Fibroblast of pulmonary artery (primary cell): ENCODE data around the gene FBXO48.

Source experiments
- DNase-seq: peaks from one replicate; pipeline ENCODE4 v3.0.0-alpha.2; 2010; ENCODE audit warnings: low read depth
- H3K4me3 ChIP-seq: replicated peaks from 2 replicates; pipeline ENCODE4 v1.5.1; 2011; ENCODE audit warnings: low read depth, mild to moderate bottlenecking, control low read depth, low read length, moderate library complexity
- CTCF ChIP-seq: IDR thresholded peaks from 2 replicates; pipeline ENCODE4 v1.5.1; 2011; ENCODE audit warnings: mild to moderate bottlenecking, control low read depth, low read length, inconsistent platforms; ENCODE audit errors: missing control alignments

FBXO48 gene, protein sequence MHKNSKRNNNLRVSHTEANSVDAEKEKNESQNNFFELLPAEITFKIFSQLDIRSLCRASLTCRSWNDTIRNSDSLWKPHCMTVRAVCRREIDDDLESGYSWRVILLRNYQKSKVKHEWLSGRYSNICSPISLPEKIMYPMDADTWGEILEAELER

GRCh38 chr2:68467077-68467960, at the start of gene FBXO48, which contains the start of gene APLF:
TSS of gene FBXO48 (minus strand) at chr2:68467294. CDS start at chr2:68465145, 2,149 bp downstream.
TSS of gene APLF (plus strand) at chr2:68467585. CDS start at chr2:68467732, 147 bp downstream.
- no peak for TF ChIP-seq CTCF
- peak within 1 kb of the TSS; percentile 95 for H3K4me3 ChIP-seq
- peak; percentile 99 for DNase-seq

- TF ChIP-seq CTCF, result no peak
- no peak for DNase-seq
- no peak overlapping the region for H3K4me3 ChIP-seq
These were observed 49.2 kb upstream of the FBXO48 start for GRCh38 chr2:68516051-68516955.

DNA sequence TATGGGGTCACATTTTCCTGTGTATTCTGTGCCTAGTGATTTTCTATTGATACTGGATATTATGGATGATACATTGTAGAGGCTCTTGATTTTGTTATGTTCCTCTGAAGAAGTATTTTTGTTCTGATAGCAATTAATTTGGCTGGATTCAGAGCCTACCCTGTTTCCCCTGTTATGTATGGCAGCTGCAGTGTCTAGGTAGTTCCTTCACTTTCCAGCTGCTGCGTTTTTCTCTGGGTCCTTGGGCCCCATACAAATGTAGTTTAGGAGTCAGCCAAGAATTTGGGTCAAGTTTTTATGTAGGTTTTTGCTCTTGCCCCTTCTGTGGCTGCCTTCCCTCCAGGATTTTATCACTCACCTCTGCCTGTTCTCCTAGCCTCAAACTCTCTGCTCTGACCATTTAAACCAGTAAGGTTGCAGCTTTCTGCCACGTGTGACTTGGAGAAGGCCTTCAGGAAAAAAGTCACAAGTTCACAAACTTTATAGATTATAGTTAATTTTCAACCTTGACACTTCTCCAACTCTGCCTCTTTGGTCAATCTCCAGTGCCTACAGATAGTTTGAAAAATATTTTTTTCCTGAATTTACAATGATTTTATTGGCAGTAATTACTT, 47.3 kb upstream of the FBXO48 start:
- no peak for DNase-seq
- no peak for TF ChIP-seq CTCF
- no peak overlapping the region for H3K4me3 ChIP-seq

- no peak for TF ChIP-seq CTCF
- no peak for DNase-seq
- H3K4me3 ChIP-seq, result no peak overlapping the region
These were observed 45.9 kb upstream of the FBXO48 start for GRCh38 chr2:68512966-68513365.

DNA sequence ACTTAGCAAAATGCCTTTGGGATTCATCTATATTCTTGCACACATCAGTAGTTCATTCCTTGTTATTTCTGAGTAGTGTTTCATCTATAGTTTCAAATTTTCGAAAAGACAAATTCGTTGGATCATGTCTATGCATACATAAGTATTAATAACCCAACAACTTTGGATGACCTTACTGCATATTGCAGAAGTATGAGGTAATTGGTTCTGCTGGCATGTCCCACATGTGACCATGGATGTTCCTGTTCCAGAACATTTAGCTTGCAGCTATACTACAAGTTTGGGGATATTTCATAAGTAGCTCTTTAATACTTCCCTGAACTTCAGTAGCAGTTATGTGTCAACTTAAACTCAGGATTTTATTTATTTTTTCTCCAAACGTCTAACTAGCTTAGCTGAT, 45.2 kb upstream of the FBXO48 start:
- H3K4me3 ChIP-seq, result no peak overlapping the region
- no peak for DNase-seq
- no peak for TF ChIP-seq CTCF

- no peak for TF ChIP-seq CTCF
- H3K4me3 ChIP-seq, result no peak overlapping the region
- no peak for DNase-seq
These were observed 39.1 kb upstream of the FBXO48 start for GRCh38 chr2:68506170-68506569.
